Activated CD4-positive, alpha-beta T cell treated with anti-CD3 and anti-CD28 coated beads, Interleukin-2, amount 50 U/mL, for 1 hour (primary cell): Measurements from ENCODE around the gene FBRS.
"Not testable (repeated sequence)": the region's sequence is repeated elsewhere in the genome, so short reads cannot be mapped to it uniquely, and the experiment has no call there.

ENCODE experiments used
- DNase-seq: peaks from one replicate; pipeline ENCODE4 v3.0.0-alpha.2; 2020

FBRS gene

DNA sequence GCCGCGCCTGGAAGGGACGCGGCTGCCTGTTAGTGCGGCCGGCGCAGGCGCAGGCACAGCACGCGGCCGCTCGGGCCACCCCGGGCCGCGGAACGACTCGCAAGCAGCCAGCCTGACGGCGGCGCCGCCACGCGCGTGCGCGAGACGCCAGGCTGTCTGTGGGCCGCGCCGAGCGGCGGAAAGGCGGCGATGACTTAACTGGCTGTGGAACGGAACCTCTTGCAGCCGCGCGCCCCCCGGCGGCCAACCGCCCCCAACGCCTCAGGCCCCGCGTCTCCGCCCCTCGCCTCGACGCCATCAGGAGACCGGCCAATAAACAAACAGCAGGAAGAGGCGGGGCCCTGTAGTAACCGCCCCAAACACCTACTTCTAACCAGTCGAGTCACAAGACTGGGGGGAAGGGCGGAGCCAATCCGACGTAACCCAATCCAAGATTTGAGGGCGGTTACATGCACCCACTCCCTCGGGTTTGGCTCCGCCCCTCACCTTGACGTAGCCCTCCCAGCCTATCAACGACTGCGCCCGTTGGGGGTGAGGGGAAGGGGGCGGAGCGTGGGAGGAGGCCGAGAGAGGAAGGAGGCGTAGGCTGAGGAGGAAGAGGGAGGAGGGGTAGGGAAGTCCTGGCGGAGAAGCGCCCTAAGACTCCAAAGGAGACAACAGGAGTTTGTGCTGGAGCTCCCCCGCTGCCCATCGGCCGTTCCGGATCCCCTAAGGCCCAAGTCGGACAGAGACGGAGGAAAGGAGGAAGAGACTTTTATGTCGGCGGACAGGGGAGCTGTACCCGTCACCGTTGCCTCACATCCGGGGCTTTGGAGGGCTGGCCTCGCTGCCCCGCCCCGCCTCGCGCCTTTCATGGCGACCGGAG, at the start of gene FBRS:
Gene FBRS, plus strand, starts transcription at position 566 of the 865 bp plus-strand sequence. CDS start 1,088 bp downstream, outside the sequence.
- DNase-seq, result peak; percentile 100

DNA sequence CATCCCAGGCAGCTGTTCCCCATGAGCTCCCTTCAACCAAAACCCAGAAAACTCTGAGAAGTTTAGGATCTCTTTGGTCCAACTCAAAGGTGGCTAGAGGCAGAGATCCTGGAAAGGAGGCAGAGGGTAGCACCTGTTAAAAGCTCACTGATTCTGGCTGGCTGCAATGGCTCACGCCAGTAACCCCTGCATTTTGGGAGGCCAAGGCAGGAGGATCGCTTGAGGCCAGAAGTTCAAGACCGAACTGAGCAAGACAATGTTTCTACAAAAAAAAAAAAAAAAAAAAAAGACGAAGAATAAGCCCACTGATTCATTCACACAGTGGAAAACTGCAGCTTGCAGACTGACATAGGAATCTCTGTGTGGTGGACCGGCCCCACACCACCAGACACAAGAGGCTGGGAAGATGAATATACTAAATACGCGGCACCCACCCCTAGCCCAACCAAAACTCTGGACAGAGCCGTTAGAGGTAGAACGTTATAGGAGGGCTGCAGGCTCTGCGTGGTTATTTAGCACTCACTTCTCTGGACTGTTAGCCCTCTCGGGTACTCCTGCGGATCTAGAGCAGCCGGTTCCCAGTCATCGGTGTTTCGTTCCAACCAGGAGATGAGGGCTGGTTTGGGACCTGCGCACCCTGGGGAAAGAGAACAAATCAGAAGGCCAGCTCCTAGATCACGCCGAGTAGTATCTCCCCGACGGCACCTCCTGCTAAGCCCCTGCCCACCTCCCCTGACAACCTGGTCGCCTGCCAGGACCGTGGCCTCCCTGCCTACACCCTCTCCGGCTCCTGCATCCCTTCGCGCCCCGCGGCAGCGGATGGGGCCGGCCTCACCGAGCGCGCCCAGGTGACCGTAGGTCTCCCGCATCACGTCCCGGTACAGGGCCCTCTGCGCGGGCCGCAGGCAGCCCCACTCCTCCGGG, 49.0 kb upstream of the FBRS start:
- DNase-seq, result peak; percentile 32

DNA sequence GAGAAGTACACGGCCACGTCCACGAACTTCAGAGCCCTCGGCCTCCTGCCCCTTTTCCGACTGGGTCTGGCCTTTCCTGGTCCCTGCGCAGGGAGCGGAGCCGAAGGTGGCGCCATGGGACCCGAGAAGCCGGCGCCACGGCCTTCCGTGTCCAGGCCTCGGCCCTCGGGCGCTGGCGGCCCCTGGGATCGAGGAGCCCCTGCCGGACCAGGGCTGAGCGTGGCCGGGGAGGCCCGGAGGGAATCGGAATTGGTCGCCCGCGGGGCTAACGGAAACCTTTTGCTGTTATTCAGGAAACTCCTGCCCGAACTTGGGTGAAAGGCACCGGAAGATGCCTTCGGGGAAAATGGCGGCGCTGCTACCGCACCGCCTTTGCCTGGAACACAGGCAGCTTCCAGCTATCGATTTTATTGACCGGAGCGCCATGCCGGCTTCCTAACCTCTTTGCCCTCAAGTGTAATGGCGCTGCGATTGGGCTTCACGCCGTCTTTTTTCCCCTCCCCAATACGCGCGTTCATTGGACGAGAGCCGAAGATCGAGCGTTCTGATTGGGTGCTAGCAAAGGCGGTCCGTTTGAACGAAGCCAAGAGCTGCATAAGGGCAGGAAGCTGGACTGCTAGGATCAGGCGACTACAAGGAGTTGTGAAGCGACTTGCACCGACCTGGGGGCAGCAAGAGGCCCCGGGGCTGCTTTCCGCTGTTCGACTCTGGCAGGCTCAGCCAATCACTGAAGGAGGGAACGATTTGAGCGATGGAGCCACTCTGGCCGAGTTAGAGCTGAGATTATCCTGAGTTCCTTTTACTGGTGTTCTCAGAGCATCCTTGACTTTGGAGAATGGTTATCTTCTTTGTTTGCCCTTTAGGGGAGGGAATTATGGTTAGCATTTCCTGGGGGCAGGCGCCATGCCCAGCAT, 48.0 kb upstream of the FBRS start, which contains the start of gene ZNF689:
Gene ZNF689, minus strand, starts transcription at position 464 of the 914 bp plus-strand sequence. Its CDS starts 348 bp downstream, at position 116.
- peak; percentile 93 for DNase-seq

DNA sequence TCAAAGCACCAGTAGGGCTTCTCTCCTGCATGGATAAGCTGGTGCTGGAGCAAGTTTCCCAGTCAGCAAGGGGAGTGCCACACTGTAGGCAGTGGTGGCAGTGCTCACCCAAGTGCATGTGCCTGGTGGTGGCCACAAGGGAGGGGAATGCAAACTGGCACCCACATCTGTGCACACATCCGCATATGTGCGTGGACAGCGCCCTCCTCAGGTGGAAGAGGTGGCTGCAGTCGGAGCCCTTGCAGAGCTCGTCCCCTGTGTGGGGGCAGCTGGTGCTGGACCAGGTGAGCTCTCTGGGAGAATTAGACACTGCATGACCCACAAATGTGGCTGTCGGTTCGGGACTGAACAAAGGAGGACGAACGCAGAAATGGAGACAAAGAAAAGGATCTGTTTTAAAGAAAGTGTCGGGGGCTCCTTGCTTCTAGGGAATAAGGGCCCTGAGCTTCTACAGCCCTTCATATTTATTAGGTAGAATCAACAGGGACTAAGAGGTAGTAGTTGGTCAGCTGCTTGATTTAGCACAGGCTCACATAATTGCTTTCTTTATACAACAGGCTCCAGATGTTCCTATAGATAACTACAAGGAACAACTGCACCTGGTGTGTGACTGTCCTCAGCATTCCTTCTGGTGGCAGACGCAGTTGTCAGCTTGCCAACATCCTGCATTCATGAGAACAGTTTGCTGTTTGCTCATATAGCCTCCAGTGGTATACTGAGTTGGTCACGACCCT, 42.7 kb upstream of the FBRS start:
- peak; percentile 71 for DNase-seq

DNA sequence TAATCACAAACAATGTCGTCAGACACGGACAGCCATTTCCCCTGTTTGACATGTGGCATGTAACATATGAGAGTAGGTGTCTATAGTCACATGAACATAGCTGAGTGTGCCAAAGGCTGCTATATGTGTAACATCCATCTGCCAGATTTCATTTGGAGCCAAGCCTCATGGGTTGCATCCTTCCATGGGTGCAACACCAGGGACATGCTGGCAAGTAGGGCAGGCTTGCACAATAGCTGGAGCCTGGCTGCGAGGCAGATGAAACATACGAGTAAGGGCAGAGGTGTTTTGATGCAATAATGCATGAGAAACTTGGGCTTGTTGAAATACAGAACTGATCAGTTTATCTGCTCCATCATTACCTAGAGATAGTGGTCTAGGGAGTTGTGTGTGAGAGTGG, 39.0 kb upstream of the FBRS start:
- no peak for DNase-seq

DNA sequence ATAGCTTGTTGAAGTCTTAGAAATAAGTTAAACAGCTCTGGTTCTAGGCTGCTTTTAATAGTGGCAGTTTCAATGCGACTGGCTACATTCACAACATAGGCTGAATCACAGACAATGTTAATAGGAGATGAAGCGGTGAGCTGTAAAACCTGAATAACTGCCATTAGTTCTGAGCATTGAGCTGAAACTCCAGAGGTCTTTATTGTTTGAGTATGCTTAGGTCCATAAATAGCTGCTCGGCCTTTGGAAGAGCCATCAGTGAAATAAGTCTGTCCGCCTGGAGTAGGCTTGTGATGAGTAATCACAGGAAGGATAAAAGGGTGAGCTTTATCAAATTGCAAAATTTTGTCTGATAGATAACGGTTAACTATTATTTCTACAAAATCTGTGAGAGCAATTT, 38.6 kb upstream of the FBRS start:
- no peak for DNase-seq

DNA sequence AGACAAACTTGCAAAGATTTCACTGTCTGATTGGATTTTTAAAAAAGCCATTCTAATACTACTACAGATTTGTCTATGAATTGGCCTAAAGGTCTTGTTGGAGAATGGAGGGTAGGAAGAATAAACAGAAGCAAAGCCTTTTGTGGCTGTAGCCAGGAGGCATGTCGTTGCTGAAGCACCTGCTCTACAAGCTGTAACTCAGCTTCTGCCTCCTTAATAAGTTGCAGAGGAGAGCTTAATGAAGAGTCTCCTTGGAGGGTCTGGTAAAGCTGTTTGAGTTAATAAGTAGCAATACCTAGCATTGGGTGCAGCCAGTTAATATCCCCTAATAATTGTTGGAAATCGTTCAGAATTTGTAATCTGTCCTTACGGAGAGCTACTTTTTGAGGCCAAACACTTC, 38.1 kb upstream of the FBRS start:
- DNase-seq, result no peak

DNA sequence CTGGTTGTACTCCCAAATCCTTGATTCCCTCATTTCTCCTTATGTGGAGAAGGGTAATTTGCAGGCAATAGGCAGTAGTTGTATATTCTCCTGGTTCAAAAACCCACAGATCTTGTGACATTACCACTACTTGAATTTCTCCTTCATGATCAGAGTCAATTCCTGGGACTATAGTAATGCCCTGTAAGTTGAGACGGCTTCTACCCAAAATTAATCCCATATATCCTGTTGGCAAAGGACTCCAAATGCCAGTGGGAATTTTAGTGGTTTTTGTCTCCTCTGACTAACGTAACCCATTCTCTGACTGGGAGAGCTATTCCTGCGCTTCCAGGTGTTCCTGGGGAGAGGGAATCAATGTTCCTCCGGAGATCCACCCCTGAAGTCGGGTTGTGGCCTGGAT, 36.5 kb upstream of the FBRS start:
- no peak for DNase-seq

DNA sequence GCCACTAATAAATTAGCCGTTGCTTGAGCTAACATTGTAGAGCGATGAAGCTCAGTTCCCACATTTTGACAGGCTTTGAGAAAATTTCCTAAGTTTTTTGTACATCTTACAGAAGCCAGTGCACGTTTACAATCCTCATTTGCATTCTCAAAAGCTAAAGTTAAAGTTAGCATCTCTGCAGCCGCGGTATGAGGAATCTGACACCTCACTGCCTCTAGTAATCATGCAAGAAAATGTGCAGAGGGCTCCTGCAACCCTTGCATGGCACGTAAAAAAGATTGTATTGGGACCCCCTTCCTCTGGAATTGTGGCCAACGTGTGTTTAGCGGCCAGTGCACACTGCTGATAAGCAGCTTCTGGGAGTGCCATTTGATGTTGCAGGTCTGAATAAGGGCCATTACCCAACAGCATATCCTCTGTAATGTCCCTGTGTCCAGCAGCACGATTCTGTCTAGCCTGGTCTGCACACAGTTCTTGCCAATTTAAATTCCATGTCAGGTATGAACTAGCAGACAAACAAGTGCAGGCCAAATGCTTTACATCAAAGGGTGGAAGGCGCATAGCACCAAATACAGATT, 35.7 kb upstream of the FBRS start:
- DNase-seq, result no peak

DNA sequence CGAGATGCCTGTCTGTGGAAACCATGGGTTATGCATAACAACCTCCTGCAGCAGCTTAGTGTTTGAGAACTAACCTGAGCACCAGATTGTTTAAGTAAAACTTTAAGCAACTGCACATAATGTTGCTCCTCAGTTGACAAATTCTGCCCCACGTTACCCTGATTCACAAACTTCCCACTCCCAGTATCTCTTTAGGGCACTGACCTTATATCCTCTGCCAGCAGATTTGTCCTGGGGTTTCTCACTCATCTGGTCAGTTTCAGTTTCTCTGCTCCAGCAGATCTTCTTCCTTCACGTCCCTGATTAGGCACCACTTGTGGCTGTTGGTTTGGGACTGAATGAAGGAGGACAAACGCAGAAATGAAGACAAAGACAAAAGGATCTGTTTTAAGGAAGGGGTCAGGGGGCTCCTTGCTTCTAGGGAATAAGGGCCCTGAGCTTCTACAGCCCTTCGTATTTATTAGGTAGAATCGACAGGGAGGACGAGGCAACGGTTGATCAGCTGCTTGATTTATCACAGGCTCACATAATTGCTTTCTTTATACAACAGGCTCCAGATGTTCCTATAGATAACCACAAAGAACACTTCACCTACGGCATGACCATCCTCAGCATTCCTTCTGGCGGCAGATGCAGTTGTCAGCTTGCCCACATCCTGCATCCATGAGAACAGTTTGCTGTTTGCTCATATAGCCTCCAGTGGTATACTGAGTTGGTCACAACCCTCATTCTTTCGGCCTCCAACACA, 34.5 kb upstream of the FBRS start:
- no peak for DNase-seq

DNA sequence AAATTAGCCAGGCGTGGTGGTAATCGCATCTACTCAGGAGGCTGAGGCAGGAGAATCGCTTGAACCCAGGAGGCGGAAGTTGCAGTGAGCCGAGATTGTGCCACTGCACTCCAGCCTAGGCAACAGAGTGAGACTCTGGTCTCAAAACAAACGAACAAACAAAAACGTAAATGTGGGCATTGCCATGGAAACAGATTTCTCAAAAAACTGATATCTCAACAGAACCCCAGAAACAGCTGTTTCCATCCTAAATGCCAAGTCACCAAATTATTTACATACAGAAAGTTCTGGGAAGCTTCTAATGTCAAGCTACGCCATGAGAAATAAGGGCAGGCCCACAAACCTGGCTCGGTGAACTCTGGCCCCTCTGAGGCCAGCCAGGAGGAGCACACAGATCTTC, 32.0 kb upstream of the FBRS start:
- no peak for DNase-seq

DNA sequence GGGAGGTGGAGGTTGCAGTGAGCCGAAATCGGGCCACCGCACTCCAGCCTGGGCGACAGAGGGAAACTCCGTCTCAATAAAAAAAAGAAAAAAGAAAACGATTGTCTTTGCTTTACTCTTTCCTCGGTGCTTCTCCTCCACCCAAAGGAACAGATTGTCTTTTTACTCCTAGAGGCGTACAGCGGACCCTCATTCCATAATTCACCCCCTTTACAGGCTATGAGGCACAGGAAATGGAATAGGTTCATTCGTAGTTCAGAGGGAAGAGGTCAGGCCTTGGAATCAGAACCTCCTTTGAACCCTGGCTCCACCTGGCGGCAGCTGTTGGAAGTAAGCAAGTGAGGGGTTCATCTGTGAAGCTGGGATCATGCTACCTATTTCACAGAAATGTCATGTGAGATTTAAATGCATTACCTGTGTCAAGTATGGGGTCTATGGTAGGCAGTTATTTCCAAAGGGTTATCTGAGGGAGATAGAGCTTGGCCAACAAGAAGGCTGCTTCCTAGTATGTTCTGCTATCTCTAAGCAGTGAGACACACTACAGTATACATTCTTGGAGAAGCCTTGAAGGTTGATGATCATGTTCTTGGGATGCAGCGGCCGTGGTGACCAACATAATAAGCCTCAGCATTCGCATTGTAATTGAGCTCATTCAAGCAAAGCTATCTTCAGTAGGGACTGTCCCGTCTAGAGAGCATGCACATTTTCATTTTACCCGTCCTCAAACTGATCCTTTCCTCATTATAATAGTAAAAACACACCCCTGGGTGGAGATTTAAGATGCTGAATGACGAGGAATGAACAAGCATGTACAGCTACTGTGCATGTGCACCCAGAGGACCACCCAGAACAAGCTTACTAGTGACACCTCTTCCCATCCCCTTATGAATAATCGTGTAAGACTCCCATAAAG, 29.3 kb upstream of the FBRS start:
- DNase-seq, result peak; percentile 91

DNA sequence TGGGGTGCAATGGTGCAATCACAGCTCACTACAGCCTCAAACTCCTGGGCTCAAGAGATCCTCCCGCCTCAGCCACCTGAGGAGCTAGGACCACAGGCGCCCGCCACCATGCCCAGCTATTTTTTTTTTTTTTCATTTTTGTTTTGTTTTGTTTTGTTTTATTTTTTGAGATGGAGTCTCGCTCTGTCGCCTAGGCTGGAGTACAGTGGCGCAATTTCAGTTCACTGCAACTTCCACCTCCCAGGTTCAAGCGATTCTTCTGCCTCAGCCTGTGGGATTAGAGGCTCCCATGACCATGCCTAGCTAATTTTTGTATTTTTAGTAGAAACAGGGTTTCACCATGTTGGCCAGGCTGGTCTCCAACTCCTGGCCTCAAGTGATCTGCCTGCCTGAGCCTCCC, 25.8 kb upstream of the FBRS start:
- not testable (repeated sequence) for DNase-seq

DNA sequence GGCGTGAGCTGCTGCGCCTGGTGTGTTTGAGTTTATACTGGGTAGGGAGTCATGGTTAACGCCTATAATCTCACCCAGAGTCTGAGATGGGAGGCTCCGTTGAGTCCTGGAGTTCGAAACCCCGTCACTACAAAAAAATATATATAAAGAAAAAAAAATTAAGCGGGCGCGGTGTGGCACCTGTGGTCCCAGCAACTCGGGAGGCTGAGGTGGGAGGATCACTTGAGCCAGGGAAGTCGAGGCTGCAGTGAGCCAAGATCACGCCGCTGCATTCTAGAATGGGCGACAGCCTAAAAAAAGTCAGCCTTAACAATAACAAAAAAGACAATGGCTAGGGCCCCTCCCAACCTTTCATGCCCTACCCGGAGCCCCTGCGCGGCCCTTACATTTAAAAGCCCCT, 24.7 kb upstream of the FBRS start:
- DNase-seq, result no peak

DNA sequence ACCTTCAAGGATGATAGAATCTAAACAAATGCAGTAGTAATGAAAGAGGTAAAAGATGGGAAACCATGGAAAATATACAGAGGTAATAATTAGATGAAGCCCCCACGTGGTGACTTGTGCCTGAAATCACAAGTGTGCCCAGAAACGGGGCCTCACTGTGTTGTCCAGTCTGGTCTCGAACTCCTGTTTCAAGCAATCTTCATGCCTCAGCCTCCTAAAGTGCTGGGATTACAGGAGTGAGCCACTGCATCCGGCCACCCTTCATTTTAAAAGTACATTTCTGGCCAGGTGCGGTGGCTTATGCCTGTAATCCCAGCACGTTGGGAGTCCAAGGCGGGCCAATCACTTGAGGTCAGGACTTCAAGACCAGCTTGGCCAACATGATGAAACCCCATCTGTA, 21.6 kb upstream of the FBRS start:
- no peak for DNase-seq

DNA sequence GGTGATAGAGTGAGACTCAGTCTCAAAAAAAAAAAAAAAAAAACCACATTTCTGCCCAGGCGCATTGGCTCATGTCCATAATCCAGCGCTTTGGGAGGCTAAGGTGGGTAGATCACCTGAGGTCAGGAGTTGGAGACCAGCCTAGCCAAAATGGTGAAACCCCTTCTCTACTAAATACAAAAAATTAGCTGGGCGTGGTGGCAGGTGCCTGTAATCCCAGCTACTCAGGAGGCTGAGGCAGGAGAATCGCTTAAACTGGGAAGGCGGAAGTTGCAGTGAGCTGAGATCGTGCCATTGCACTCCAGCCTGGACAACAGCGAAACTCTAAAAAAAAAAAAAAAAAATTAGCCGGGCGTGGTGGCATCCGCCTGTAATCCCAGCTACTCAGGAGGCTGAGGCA, 21.1 kb upstream of the FBRS start:
- not testable (repeated sequence) for DNase-seq

DNA sequence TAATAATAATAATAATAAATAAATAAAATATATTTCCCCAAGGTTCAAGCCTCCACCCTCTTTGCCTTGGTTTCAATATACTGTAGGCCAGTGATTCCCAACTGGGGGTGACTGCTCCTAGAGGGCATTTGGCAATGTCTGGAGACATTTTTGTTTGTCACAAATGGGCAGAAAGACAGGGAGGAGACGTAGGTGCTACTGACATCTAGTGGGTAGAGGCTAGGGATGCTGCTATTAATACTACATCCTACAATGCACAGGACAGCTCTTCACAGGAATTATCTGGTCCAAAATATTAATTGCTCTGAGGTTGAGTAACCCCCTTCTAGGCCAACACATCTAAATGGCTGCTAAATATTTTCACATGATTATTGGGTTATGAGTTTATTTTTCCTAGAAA, 20.3 kb upstream of the FBRS start:
- no peak for DNase-seq

DNA sequence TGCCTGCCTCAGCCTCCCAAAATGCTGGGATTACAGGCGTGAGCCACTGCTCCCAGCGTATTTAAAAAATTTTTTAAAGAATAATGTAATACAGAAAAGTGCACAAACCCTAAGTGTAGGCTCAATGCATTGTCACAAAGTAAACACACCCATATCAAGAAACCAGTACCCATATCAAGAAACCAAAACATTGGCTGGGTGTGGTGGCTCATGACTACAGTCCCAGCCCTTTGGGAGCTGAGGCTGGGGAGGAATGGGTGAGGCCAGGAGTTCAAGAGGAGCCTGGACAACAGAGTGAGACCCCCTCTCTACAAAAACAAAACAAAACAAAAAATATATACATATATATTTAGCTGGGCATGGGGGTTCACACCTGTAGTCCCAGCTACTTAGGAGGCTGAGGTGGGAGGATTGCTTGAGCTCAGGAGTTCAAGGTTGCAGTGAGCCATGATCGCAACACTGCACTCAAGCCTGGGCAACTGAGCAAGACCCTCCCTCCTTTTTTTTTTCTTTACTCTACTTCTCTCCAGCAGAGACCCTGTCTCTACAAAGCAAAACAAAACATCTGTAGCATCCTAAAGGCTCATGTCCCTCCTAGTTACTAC, 16.8 kb upstream of the FBRS start:
- DNase-seq, result no peak

DNA sequence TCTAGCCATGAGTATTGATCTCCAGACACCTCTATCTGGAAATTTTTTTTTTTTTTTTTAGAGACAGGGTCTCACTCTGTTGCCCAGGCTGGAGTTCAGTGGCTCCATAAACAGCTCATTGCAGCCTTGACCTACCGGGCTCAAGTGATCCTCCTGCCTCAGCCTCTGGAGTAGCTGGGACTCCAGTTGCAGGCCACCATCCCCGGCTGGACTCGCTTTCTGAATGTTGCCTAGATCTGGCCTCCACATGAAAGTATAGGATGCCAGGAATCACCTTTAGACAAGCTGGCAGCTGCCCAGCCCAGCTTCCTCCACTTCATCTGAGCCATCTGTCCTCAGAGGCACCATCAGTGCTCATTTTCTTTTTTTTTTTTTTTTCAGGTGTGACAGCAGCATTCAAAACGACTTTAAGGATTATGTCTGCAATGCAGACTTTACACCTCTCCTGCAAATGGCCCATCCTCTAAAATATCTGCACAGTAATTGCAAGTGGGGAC, 13.8 kb upstream of the FBRS start:
- no peak for DNase-seq
